Measurements from ENCODE around the gene NCAM1.
A peak's percentile ranks its signal among the peaks of the same experiment; 100 is the strongest.
"Not testable (repeated sequence)": the region's sequence is repeated elsewhere in the genome, so short reads cannot be mapped to it uniquely, and the experiment has no call there.

Gene NCAM1

GRCh38 chr11:113283881-113284280, 322.7 kb downstream of the NCAM1 start:
- no peak for DNase-seq

- DNase-seq: no peak
Measured at GRCh38 chr11:113286009-113286408, 324.8 kb downstream of the NCAM1 start.

- no peak for DNase-seq
Measured at GRCh38 chr11:113286509-113287497, 325.6 kb downstream of the NCAM1 start.

- DNase-seq: no peak
Measured at GRCh38 chr11:113287801-113288200, 326.6 kb downstream of the NCAM1 start.

- DNase-seq: no peak
Measured at GRCh38 chr11:113288286-113288863, 327.2 kb downstream of the NCAM1 start.

DNA sequence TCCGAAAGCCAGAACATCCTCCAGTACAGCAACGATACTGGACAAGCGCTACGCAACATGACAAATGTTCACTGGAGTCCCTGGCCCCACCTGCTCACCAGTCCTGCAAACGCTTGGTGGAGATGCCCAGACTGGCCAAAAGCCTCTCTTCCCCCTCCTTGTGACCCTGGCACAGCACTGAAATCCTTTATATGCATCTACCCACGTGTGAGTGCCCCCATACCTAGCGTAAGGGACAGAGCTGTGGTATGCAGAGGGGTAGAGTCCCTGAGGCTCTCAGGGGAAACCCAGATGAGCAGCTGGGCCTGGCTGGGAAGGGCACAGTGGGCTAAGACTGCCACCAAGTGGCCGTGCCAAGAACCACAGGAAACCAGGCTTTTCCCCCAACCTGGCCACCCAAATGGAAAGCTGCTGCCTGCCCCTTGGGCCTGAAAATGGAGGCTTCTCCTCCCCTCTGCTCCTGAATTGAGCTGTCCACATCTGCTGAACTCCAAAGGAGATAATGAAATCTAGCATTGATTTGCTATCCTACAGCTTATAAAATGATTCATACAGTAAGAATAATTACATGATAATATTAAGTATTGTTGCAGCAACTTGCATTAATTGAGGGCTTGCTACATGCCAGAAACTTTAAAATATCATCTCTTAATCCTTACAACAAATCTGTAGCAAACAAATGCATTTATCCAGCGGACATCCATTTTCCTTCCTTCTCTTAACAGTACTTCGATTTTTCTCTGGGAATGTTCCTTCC, 328.4 kb downstream of the NCAM1 start:
- peak; percentile 36 for DNase-seq

DNA sequence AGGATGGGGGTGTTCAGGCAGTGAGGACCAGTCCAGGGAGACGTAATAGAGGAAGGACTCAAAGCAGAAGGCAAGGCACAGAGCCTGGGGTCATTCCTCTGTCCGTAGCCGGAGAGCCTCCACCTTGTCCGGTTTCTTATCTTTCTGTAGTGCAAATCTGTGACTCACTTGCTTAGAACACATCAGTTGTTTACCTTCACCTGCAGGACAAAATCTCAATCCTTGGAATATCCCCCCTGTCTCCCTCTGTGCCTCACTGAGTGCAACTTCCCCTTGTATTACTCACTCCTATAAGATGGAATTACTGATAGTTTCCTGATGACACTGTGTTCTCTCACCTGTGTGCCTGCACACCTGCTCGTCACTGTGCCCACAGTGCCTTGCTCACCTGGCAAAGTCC, 332.7 kb downstream of the NCAM1 start:
- DNase-seq: no peak

- no peak for DNase-seq
Measured at GRCh38 chr11:113295993-113296392, 334.8 kb downstream of the NCAM1 start.

- no peak for DNase-seq
Measured at GRCh38 chr11:113296447-113297205, 335.4 kb downstream of the NCAM1 start.

- not testable (repeated sequence) for DNase-seq
Measured at GRCh38 chr11:113298496-113298895, 337.3 kb downstream of the NCAM1 start.

- no peak for DNase-seq
Measured at GRCh38 chr11:113304916-113305315, 343.7 kb downstream of the NCAM1 start.

GRCh38 chr11:113305440-113306336, 344.5 kb downstream of the NCAM1 start:
- no peak for DNase-seq

DNA sequence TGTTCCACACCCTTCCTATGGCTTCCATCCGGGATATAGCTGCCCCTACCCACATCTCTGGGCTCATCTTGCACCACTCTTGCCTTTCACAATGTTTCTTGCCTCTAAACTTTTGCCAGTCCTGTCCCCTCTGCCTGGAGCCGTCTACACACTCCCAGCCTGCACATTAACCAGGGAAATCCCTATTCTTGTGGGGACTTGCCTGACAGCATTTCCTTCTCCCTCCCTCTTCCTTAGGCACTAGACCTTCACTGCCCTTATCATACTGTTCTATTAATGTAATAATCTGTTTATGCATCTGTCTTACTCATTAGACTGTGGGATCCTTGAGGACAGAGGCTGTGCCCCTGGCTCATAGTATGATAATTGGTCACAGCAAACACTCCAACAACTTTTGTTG, 347.4 kb downstream of the NCAM1 start:
- DNase-seq: no peak

GRCh38 chr11:113311536-113311935, 350.3 kb downstream of the NCAM1 start:
- DNase-seq: no peak

- DNase-seq: no peak
Measured at GRCh38 chr11:113313601-113314000, 352.4 kb downstream of the NCAM1 start.

DNA sequence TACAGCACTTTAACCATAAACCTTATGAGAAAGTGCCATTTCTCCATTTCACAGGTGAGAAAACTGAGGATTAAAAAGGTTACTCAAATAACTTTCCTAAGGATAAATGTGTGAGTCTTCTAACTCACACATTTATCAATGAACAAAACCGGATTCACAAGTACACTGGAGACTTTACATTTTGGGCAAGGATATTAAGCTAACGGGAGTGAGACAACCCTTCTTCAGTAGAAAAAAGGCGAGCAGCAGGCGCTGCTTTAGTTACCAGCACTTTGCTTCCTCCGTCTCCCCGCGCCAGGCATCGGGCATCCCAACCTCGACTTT, 352.8 kb downstream of the NCAM1 start:
- no peak for DNase-seq

GRCh38 chr11:113314389-113315301, 353.4 kb downstream of the NCAM1 start, which contains the start of gene TTC12:
TTC12 (plus strand) TSS chr11:113314583; CDS start chr11:113316258, 1,675 bp downstream.
- peak; percentile 75 for DNase-seq

GRCh38 chr11:113315811-113316210, 354.6 kb downstream of the NCAM1 start:
- DNase-seq: no peak

DNA sequence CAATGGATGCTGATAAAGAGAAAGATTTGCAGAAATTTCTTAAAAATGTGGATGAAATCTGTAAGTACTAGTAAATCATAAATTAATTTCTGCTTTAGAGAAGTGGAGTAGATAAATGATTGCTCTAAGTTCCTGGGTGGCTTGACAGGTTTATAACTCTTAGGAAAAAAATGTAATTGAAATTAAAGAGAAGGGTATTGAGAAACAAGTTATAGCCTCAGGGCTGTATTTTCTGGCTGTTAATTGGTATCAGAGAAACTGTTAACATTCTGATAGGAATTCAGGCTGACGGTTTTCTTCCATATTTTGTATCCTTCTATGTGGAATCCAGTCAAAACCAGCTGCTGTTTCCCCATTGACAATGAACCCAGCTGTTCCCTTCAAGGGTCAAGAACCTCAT, 355.0 kb downstream of the NCAM1 start:
- no peak for DNase-seq

DNA sequence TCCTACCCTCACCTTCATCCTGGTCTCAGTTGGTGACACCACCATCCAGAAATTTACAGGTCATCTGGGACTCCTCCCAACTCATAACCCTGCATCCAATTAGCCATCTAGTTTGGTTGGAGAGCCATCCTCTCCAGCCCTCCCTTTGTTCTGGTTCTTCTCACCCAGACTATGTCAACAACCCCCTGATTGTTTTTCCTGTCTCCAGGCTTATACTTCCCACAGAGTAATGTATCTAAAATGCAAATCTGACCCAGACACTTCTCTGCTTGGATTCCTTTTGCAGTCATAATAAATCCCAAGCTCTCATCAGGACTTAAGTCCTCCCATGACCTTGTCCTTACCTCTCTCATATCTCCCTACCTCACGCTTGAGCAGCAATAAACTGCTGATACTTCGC, 356.1 kb downstream of the NCAM1 start:
- DNase-seq: no peak

DNA sequence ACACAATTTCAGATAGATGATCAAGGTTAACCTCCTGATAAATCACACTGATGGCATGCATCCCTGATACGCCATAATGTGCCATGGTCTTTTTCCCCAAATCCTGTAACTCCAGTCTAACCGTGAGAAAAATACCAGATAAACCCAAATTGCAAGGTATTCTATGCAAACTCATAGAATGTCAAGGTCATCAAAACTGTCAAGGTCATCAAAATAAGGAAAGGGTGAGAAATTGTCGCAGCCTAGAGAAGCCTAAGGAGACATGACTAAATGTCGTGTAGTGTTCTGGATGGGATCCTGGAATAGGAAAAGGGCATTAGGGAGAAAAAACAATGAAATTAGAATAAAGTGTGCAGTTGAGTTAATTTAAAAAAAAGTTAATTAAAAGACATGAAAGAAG, 357.9 kb downstream of the NCAM1 start:
- no peak for DNase-seq

Measured in SHP77 treated with DMSO at 0.1 percent for 48 hours (cell line).